ENCODE data around the gene SLC39A6.

SLC39A6 gene

GRCh38 chr18:36058674-36059073, 70.5 kb downstream of the SLC39A6 start:
- DNase-seq (ENCODE audit: low spot score) = no peak

Measured in COLO829 (cell line).